Measurements from ENCODE around the gene CSNK1D. TPM values are rescaled to one million over a fixed set of nuclear protein-coding genes. Genes with fewer than 3 reads are reported as not detected.

CSNK1D gene
- total RNA-seq, 3 donors from 2014 or later: 177 to 221 (median 189) TPM

GRCh38 chr17:82294064-82294773 lies 20.7 kb upstream of the CSNK1D start:
- DNase-seq: peak in 1 of 3 donors; percentile 32
- Histone ChIP-seq H3K36me3 (ENCODE audit: low read depth) (no peaks in the 10 kb centered on the region), H3K9me3 (no peaks in the 10 kb centered on the region), H3K4me1 (ENCODE audit: low read depth) (peaks cover 49% of the 10 kb centered on the region), H3K4me3 (no peak overlapping the region)
- intact Hi-C loops (cut with DNase I, micrococcal nuclease): no loop called here
- no peak for ATAC-seq
- TF ChIP-seq, protein P1, sequence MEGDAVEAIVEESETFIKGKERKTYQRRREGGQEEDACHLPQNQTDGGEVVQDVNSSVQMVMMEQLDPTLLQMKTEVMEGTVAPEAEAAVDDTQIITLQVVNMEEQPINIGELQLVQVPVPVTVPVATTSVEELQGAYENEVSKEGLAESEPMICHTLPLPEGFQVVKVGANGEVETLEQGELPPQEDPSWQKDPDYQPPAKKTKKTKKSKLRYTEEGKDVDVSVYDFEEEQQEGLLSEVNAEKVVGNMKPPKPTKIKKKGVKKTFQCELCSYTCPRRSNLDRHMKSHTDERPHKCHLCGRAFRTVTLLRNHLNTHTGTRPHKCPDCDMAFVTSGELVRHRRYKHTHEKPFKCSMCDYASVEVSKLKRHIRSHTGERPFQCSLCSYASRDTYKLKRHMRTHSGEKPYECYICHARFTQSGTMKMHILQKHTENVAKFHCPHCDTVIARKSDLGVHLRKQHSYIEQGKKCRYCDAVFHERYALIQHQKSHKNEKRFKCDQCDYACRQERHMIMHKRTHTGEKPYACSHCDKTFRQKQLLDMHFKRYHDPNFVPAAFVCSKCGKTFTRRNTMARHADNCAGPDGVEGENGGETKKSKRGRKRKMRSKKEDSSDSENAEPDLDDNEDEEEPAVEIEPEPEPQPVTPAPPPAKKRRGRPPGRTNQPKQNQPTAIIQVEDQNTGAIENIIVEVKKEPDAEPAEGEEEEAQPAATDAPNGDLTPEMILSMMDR (IDR thresholded peaks at IDR 0.05): no peak

DNA sequence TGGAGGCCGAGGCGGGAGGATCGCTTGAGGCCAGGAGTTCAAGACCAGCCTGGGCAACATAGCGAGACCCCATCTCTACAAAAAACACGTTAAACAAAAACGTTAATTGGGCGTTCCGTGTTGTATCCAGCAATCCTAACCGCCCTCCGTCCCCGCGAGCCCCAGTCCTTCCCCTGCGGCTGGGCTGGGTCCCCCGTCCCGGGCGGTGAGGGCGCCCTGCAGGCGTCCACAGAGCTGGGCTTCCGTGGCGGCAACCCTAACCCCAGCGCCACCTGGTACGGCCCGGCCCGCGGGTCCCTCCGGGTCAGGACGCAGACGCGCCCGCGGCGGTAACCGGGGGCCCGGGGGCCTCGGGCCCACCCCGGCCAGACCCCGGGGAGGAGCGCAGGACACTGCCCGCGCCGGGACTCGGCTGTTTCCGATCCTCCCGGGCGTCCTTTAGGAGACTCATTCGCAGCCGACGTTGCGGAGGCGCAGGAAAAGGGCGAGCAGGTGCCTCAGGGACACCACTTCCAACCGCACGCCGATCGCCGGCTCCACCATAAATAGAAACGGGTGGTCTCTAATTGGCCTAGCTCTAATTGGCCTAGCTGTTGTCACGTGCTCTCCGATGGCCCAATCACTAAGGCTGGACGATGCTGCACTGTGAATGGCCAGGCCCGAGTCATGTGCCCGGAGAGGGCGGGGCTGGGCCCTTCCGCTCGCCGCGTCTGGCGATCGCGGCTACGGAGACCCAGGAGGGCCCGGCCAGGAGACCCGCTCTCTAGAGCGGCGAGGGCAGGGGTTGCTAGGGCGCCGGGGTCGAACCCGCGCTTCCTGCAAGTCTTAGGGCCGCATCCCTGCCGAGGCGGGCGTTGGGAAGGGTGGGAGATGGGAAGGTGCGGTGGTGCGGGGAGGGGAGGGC lies 19.0 kb upstream of the CSNK1D start:
- H3K36me3 ChIP-seq (ENCODE audit: low read depth): no peaks in the 10 kb centered on the region
- DNase-seq (peak; percentile 95 to 98 (median 96)), ATAC-seq (peak; percentile 80)
- intact Hi-C loops (cut with DNase I, micrococcal nuclease): no loop called here
- TF ChIP-seq, protein P1 (IDR thresholded peaks at IDR 0.05): no peak
- H3K9me3 ChIP-seq: no peaks in the 10 kb centered on the region
- H3K4me3 ChIP-seq: peak overlapping the region; percentile 85
- peaks cover 40% of the 10 kb centered on the region for H3K4me1 ChIP-seq (ENCODE audit: low read depth)

GRCh38 chr17:82291582-82292250 lies 18.2 kb upstream of the CSNK1D start:
- peak in 1 of 3 donors; percentile 47 for DNase-seq
- H3K4me3 ChIP-seq: no peak overlapping the region
- no peaks in the 10 kb centered on the region for H3K9me3 ChIP-seq
- H3K36me3 ChIP-seq (ENCODE audit: low read depth): no peaks in the 10 kb centered on the region
- no peak for ATAC-seq
- intact Hi-C loops (cut with DNase I, micrococcal nuclease): no loop called here
- TF ChIP-seq, protein P1 (IDR thresholded peaks at IDR 0.05): no peak
- peaks cover 41% of the 10 kb centered on the region for H3K4me1 ChIP-seq (ENCODE audit: low read depth)

GRCh38 chr17:82287868-82288801 lies 14.6 kb upstream of the CSNK1D start:
- H3K9me3 ChIP-seq: no peaks in the 10 kb centered on the region
- H3K4me3 ChIP-seq: no peak overlapping the region
- H3K36me3 ChIP-seq (ENCODE audit: low read depth): no peaks in the 10 kb centered on the region
- intact Hi-C loops (cut with DNase I, micrococcal nuclease): no loop called here
- TF ChIP-seq, protein P1 (IDR thresholded peaks at IDR 0.05): no peak
- DNase-seq (peak; percentile 92 to 97 (median 92)), ATAC-seq (peak; percentile 83)
- peaks cover 23% of the 10 kb centered on the region for H3K4me1 ChIP-seq (ENCODE audit: low read depth)

All from mucosa of descending colon (tissue), 3 donors.